Dedifferentiated amniotic fluid mesenchymal stem cell (primary cell): ENCODE measurements around the gene TOMM20.
"Not testable (repeated sequence)": the region's sequence is repeated elsewhere in the genome, so short reads cannot be mapped to it uniquely, and the experiment has no call there.

Source experiments
- DNase-seq: peaks from one replicate; pipeline ENCODE4 v3.0.0-alpha.2; 2016; ENCODE audit errors: extremely low spot score

The TOMM20 gene

DNA sequence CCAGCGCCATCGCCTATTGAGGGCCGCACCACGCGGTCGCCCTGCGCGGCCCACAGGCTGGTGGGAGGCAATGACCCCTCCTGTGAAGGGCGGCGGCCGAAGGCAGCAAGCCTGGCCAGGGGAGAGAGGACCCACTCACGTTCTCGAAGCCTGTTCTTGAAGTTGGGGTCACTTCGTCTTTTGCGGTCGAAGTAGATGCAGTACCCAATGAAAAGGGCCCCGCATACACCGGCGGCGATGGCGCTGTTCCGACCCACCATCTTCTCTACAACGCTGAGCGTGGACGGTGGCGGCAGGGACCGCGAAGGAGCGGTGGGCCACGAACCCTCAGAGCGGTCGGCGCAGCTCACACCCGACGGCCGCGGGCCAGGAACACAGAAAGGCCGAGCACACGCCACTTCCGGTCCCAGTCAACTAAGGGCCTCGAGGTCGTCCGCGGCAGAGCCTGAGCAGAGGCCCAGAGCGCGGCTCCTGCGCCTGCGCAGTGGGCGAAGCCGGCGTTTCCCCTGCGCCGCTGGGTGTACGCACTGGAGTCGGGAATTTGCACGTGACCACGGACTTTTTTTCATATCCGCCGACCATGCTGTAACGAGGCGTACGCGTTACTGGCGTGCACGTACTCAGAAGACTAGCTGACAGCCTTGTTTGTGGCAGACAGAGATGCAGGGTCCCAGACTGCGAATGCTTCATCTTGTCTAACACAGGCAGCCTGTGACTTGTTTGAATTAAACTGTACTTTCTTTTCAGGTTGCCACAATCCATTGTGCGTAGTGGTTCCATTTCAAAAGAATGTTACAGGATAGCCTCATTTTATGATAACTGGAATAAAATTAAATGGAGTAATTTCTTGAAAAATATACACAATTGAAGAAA is at the start of gene TOMM20:
Gene TOMM20, minus strand, starts transcription at position 382 of the 873 bp plus-strand sequence. Its CDS starts 122 bp downstream, at position 260.
- DNase-seq, result peak; percentile 98

GRCh38 chr1:235176486-235176885 is 47.8 kb upstream of the TOMM20 start:
- DNase-seq, result no peak

- no peak for DNase-seq
These were observed 41.3 kb upstream of the TOMM20 start for GRCh38 chr1:235169986-235170385.

DNA sequence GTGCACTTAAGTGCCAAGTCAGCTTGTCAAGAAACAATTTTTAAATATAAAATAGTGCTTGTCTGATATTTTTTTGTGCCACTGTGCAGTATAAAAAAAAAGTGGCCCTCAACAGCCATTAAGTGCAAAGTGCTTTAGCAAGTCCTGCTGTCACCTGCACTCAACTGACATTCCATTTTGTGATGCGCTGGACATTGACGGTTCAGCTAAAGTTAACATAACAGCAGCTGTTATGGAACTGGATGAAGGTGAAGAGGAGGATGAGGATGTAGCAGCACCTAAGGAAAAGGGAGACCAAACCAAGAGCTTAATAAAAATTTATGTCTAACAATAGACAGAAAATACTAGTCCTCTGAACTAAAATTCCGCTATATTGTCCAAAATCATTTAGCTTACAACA is 39.7 kb upstream of the TOMM20 start:
- no peak for DNase-seq

- no peak for DNase-seq
These were observed 33.2 kb upstream of the TOMM20 start for GRCh38 chr1:235161685-235162327.

DNA sequence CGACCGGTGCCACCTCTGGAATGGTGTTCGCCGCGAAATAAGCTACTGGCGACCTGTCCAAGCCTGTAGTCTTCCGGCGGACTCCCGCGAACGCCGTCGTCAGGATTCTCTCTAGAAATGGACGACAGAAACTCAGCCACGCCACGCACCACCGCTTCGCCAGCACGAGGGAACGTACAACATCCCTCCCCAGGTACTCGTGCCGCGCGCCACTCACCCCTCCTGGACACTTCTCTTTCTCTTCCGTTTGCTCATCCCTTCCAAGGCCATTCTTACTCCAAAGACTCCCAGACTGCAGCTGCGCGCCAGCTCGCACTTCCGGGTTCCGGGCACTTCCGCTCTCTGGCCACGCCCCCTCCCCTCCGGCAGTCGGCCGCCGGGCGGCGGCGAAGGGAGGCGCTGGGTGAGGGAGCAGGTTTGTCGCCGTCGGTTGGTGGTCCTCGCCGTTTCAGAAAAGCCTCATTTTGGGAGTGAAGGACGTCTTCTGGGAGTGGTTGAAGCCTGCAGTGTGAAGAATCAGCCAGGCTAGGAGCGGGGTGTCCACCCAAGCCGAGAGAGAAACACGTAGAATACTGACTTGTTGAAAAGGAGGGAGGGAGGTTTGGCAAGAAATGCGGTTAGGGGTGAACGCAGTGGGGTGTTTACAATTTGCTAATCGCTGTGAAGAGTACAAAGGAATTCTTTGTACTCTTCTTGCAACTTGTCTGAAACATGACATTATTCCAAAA is 32.5 kb upstream of the TOMM20 start, which contains the start of gene RBM34:
Gene RBM34, minus strand, starts transcription at position 294 of the 728 bp plus-strand sequence. Its CDS starts 24 bp downstream, at position 270.
- DNase-seq, result peak; percentile 87

DNA sequence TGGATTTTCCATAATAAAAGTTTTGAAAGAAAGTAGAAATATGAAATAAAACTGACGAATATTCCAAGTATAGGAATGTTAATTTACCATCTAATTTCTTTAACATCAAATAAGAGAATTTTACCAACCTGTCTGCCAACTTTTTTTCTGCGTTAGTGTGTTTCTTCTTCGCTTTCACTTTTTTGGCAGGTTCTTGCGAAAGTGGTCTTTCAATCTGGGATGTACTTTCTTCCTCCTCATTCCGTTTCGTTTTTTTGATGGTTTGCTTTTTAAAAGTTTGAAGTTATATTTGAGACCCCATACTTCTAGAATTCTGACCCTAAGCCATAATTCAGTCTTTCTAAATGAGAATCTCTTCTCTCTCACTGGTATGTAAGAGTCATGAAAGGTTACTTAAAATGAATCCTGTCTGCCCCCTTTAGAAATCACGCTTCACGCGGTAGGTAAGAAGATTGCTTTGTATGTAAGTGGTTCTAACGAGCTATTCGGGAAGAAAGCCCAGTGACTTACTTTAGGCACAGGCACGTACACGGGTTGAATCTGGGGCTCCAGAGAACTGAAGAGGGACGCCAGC is 31.8 kb upstream of the TOMM20 start:
- peak; percentile 45 for DNase-seq

DNA sequence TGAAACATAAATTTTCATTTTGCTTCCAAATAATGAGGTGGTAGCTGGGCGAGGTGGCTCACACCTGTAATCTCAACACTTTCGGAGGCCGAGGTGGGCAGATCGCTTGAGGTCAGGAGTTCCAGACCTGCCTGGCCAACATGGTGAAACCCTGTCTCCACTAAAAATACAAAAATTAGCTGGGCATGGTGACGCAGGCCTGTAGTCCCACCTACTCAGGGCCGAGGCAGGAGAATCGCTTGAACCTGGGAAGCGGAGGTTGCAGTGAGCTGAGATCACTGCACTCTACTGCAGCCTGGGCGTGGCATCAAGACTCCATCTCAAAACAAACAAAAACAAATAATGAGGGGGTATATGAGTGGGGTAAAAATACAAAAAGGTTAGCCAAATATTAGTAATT is 31.3 kb upstream of the TOMM20 start:
- DNase-seq, result not testable (repeated sequence)

DNA sequence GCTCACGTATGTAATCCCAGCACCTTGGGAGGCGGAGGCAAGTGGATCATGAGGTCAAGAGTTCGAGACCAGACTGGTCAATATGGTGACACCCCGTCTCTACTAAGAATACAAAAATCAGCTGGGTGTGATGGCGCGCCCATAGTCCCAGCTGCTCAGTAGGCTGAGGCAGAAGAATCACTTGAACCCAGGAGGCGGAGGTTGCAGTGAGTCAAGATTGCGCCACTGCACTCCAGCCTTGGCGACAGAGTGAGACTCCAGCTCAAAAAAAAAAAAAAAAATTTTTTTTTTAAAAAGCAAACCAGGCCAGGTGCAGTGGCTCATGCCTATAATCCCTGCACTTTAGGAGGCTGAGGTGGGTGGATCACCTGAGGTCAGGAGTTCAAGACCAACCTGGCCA is 30.6 kb upstream of the TOMM20 start:
- not testable (repeated sequence) for DNase-seq

DNA sequence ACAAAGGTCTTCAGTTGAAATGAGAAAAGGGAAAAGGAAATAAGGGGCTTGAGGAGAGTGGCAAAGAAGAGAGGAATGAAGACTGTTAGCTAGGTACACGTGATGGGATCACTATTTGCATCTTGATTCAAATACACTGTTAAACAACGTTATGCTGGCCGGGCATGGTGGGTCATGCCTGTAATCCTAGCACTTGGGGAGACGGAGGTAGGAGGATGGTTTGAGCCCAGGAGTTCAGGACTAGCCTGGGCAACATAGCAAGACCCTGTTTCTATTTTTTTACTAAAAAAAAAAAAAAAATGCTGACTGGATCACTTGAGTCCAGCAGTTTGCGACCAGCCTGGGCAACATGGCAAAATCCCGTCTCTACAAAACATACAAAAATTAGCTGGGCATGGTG is 30.0 kb upstream of the TOMM20 start:
- DNase-seq, result no peak

GRCh38 chr1:235157150-235157549 is 28.5 kb upstream of the TOMM20 start:
- no peak for DNase-seq

DNA sequence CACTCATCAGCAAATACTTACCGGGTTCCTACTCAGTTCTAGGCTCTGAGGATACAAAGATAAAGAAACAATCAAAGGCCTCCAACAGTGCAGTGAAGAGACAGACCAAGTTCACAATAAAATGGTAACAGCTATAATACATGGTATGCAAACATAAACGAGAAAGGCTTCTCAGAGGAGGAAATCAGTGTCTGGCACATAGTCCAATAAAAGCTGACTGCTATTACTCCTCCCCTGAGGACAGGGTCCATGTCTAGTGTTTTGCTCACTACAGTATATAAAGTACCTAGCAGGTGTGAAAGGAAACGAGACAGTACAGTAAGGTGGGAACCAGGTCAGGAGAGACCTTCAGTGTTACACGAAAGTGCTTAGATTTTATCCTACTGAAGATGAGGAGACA is 28.1 kb upstream of the TOMM20 start:
- DNase-seq, result no peak

- no peak for DNase-seq
These were observed 27.6 kb upstream of the TOMM20 start for GRCh38 chr1:235156265-235156664.

DNA sequence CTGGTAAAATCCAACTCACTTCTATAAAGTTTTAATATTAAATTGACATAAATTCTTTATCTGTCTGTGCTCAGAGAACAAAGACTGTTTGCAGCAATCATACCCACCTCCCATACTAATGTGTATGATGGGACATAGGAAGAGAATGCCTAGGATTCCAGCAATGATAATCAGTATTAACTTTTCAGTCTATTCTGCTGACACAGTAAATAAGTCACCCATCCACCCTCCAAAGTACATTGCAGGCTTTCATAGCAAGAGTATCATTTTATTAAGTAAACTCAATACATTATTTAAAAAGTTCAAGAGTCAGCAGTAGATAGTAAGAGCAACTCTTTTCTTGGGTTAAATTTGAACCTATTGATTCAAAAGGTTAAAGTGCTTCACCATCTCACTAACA is 23.6 kb upstream of the TOMM20 start:
- no peak for DNase-seq

GRCh38 chr1:235151033-235151432 is 22.4 kb upstream of the TOMM20 start:
- DNase-seq, result no peak

GRCh38 chr1:235149824-235150223 is 21.2 kb upstream of the TOMM20 start:
- no peak for DNase-seq

DNA sequence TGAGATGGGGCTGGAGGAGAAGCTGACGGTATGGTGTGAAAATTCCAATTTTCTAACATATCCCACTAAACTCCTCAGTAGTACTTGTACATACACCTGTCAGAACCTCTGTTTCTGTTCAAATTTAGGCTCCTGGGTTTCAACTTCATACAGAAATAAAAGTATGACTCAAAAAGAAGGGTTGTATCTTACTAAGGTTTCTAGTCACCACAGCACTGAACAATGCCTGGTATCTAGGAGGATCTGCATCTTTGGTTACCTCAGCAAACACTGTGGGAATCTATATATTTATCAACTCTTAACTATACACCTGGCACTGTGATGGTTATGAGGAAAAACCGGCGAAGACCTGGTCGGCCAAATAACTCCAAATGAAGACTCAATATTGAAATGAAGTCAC is 18.6 kb upstream of the TOMM20 start:
- DNase-seq, result no peak

- no peak for DNase-seq
These were observed 17.0 kb upstream of the TOMM20 start for GRCh38 chr1:235145639-235146038.

GRCh38 chr1:235142991-235143390 is 14.4 kb upstream of the TOMM20 start:
- DNase-seq, result no peak

- no peak for DNase-seq
These were observed 10.7 kb upstream of the TOMM20 start for GRCh38 chr1:235139315-235139714.

GRCh38 chr1:235138821-235139220 is 10.2 kb upstream of the TOMM20 start:
- DNase-seq, result no peak

GRCh38 chr1:235136111-235136510 is 7.5 kb upstream of the TOMM20 start:
- no peak for DNase-seq
